Measurements from ENCODE around the gene DDX1.

- TF ChIP-seq, protein P1, sequence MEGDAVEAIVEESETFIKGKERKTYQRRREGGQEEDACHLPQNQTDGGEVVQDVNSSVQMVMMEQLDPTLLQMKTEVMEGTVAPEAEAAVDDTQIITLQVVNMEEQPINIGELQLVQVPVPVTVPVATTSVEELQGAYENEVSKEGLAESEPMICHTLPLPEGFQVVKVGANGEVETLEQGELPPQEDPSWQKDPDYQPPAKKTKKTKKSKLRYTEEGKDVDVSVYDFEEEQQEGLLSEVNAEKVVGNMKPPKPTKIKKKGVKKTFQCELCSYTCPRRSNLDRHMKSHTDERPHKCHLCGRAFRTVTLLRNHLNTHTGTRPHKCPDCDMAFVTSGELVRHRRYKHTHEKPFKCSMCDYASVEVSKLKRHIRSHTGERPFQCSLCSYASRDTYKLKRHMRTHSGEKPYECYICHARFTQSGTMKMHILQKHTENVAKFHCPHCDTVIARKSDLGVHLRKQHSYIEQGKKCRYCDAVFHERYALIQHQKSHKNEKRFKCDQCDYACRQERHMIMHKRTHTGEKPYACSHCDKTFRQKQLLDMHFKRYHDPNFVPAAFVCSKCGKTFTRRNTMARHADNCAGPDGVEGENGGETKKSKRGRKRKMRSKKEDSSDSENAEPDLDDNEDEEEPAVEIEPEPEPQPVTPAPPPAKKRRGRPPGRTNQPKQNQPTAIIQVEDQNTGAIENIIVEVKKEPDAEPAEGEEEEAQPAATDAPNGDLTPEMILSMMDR (IDR thresholded peaks at IDR 0.05), result no peak
- no peak for TF ChIP-seq POLR2AphosphoS5 (IDR thresholded peaks at IDR 0.05; ENCODE audit: insufficient read depth in 1 of 2, low read depth in 1 of 2)
- no peak for TF ChIP-seq POLR2A (IDR thresholded peaks at IDR 0.05)
Measured at GRCh38 chr2:15580451-15580850, 11.2 kb upstream of the DDX1 start.
